ENCODE results near the gene KATNB1.

DNA sequence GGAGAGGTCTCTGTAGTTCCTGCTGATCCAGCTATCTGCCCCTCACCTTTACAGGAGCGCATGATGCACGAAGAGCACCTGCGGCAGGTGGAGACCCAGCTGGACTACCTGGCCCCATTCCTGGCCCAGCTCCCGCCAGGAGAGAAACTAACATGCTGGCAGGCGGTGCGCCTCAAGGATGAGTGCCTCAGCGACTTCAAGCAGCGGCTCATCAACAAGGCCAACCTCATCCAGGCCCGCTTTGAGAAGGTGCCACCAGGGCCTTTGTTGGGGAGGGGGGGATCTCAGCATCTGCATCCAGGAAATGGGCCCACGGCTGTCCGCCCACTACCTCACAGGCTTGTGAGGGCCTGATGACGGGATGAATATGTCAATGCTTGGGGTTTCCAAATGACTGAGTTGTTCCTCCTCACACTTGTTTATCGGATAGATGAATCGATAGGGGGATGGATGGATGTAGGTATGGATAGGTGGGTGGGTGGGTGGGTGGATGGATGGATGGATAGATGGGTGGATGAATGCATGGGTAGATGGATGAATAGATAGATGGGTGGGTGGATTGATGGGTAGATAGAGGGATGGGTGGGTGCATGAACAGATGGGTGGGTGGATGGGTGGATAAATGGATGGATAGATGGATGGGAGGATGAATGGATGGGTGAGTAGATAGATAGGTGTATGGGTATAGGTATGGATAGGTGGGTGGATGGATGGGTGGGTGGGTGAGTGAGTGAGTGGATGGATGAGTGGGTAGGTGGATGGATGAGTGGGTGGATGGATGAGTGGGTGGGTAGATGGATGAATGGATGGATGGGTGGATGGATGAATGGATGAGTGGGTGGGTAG is 7.0 kb upstream of the KATNB1 start:
- no peak for TF ChIP-seq POLR2A (IDR thresholded peaks at IDR 0.05)
- TF ChIP-seq CTCF (IDR thresholded peaks at IDR 0.05) = no peak

Measured in uterus (tissue), 2 donors.